ENCODE results near the gene HSPA12B. TPM values are rescaled to one million over a fixed set of nuclear protein-coding genes. Genes with fewer than 3 reads are reported as not detected.

Gene HSPA12B
- total RNA-seq, 1 experiment from 2014 or later: 0.21 TPM

- Histone ChIP-seq H3K4me1 (ENCODE audit: control insufficient read depth, insufficient read depth, low read length) (0 out of 2 replicates have a peak, but pooled peaks cover 3% of the 10 kb centered on the region), H3K9me3 (ENCODE audit: control insufficient read depth, insufficient read depth, low read depth, low read length) (no peaks in the 10 kb centered on the region), H3K27ac (ENCODE audit: low read length) (no peak overlapping the region), H3K36me3 (ENCODE audit: control insufficient read depth, insufficient read depth, low read length) (no peaks in the 10 kb centered on the region), H3K4me3 (ENCODE audit: low read depth in 2 of 2, low read length in 2 of 2) (no peak overlapping the region), H3K27me3 (ENCODE audit: control insufficient read depth, insufficient read depth, low read length) (peaks cover 8% of the 10 kb centered on the region; the same call in 1 of the 2 replicates)
- BruUV-seq (replicated peaks): no TSS peak
- in situ Hi-C loops (cut with HindIII; ENCODE audit: low pct_unique_long_range_greater_than_20kb, low sequenced_read_pairs): no loop called here
- DNase-seq (ENCODE audit: low read depth, low spot score): no peak
- ChIA-PET CTCF (no interaction called here), POLR2A (no interaction called here)
- no peak for ATAC-seq
- no peak for TF ChIP-seq SIN3A (IDR thresholded peaks at IDR 0.05; ENCODE audit: borderline replicate concordance, insufficient read depth, low read depth, low read length)
- TF ChIP-seq, protein P1, sequence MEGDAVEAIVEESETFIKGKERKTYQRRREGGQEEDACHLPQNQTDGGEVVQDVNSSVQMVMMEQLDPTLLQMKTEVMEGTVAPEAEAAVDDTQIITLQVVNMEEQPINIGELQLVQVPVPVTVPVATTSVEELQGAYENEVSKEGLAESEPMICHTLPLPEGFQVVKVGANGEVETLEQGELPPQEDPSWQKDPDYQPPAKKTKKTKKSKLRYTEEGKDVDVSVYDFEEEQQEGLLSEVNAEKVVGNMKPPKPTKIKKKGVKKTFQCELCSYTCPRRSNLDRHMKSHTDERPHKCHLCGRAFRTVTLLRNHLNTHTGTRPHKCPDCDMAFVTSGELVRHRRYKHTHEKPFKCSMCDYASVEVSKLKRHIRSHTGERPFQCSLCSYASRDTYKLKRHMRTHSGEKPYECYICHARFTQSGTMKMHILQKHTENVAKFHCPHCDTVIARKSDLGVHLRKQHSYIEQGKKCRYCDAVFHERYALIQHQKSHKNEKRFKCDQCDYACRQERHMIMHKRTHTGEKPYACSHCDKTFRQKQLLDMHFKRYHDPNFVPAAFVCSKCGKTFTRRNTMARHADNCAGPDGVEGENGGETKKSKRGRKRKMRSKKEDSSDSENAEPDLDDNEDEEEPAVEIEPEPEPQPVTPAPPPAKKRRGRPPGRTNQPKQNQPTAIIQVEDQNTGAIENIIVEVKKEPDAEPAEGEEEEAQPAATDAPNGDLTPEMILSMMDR (IDR thresholded peaks at IDR 0.05): no peak
- no peak for TF ChIP-seq POLR2AphosphoS5 (IDR thresholded peaks at IDR 0.05; ENCODE audit: low read depth, low read length)
- no peak for TF ChIP-seq REST (IDR thresholded peaks at IDR 0.05; ENCODE audit: insufficient read depth in 1 of 2, low read depth in 2 of 2, low read length in 1 of 2)
- TF ChIP-seq TCF7L2 (IDR thresholded peaks at IDR 0.05; ENCODE audit: low read depth, low read length): no peak
- intact Hi-C loops (cut with micrococcal nuclease; ENCODE audit: unreplicated experiment): no loop called here
Measured at GRCh38 chr20:3724356-3724755, 8.1 kb upstream of the HSPA12B start.

GRCh38 chr20:3727401-3728021 lies 5.0 kb upstream of the HSPA12B start:
- no TSS peak for BruUV-seq (replicated peaks)
- TF ChIP-seq, protein P1 (IDR thresholded peaks at IDR 0.05): no peak
- TF ChIP-seq POLR2AphosphoS5 (IDR thresholded peaks at IDR 0.05; ENCODE audit: low read depth, low read length) (no peak), REST (IDR thresholded peaks at IDR 0.05; ENCODE audit: insufficient read depth in 1 of 2, low read depth in 2 of 2, low read length in 1 of 2) (no peak), SIN3A (IDR thresholded peaks at IDR 0.05; ENCODE audit: borderline replicate concordance, insufficient read depth, low read depth, low read length) (no peak), TCF7L2 (IDR thresholded peaks at IDR 0.05; ENCODE audit: low read depth, low read length) (no peak)
- ATAC-seq: no peak
- Histone ChIP-seq H3K27me3 (ENCODE audit: control insufficient read depth, insufficient read depth, low read length) (peaks cover 8% of the 10 kb centered on the region; the same call in 1 of the 2 replicates), H3K27ac (ENCODE audit: low read length) (no peak overlapping the region), H3K4me1 (ENCODE audit: control insufficient read depth, insufficient read depth, low read length) (0 out of 2 replicates have a peak, but pooled peaks cover 3% of the 10 kb centered on the region), H3K9me3 (ENCODE audit: control insufficient read depth, insufficient read depth, low read depth, low read length) (no peaks in the 10 kb centered on the region), H3K36me3 (ENCODE audit: control insufficient read depth, insufficient read depth, low read length) (no peaks in the 10 kb centered on the region), H3K4me3 (ENCODE audit: low read depth in 2 of 2, low read length in 2 of 2) (no peak overlapping the region)
- in situ Hi-C loops (cut with HindIII; ENCODE audit: low pct_unique_long_range_greater_than_20kb, low sequenced_read_pairs) (no loop called here), intact Hi-C loops (cut with micrococcal nuclease; ENCODE audit: unreplicated experiment) (no loop called here)
- no peak for DNase-seq (ENCODE audit: low read depth, low spot score)
- ChIA-PET CTCF (no interaction called here), POLR2A (no interaction called here)
